ENCODE data around the gene EDN2.

DNA sequence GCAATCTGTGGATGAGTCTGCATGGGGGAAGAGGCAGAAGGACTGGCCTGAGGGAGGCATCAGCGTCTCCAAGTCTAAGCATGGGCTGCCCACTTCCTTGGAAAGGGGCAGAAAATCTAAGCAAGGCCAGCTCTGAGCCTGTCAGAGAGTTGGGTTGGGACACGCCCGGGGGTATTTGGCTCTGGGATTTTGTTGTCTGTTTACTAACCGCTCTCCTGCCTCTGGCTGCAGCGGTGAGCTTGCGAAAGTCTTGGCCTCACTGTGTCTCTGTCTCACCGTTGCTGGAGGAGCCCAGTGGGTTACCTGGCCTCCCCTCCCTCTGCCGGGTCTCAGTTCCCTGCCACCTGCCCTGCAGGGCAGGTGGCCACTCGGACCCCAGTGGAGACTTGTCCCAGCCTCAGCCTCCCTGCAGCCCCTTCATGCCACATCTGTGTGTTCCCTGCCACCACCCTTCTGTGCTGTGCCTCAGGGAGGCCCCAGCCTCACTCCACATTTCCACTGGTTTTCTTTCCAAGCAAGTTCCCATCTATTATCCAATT, 33.7 kb downstream of the EDN2 start:
- TF ChIP-seq, protein P1, sequence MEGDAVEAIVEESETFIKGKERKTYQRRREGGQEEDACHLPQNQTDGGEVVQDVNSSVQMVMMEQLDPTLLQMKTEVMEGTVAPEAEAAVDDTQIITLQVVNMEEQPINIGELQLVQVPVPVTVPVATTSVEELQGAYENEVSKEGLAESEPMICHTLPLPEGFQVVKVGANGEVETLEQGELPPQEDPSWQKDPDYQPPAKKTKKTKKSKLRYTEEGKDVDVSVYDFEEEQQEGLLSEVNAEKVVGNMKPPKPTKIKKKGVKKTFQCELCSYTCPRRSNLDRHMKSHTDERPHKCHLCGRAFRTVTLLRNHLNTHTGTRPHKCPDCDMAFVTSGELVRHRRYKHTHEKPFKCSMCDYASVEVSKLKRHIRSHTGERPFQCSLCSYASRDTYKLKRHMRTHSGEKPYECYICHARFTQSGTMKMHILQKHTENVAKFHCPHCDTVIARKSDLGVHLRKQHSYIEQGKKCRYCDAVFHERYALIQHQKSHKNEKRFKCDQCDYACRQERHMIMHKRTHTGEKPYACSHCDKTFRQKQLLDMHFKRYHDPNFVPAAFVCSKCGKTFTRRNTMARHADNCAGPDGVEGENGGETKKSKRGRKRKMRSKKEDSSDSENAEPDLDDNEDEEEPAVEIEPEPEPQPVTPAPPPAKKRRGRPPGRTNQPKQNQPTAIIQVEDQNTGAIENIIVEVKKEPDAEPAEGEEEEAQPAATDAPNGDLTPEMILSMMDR (IDR thresholded peaks at IDR 0.05), result no peak
- TF ChIP-seq EP300 (IDR thresholded peaks at IDR 0.05) (no peak), POLR2A (IDR thresholded peaks at IDR 0.05) (no peak)
